HAP-1 (cell line): Measurements from ENCODE around the gene KCP.

Experiments used
- DNase-seq, 2 experiments: peaks; one replicate each; pipeline ENCODE4 v3.0.0-alpha.2; 2016 to 2020; ENCODE audit warnings: low spot score in 2 of 2
- H3K27me3 ChIP-seq: fragments of 250-450 bp; sonication (Bioruptor Pico); 2 replicates; pipeline ENCODE4 v1.5.1; 2020; ENCODE audit warnings: low read depth, mild to moderate bottlenecking, moderate library complexity
- H3K36me3 ChIP-seq: fragments of 250-450 bp; sonication (Bioruptor Pico); replicated peaks from 2 replicates; pipeline ENCODE4 v1.5.1; 2020; ENCODE audit warnings: mild to moderate bottlenecking
- H3K4me1 ChIP-seq: fragments of 250-450 bp; sonication (Bioruptor Pico); 2 replicates; pipeline ENCODE4 v1.5.1; 2020; ENCODE audit warnings: mild to moderate bottlenecking
- H3K4me3 ChIP-seq: fragments of 250-450 bp; sonication (Bioruptor Pico); 2 replicates; pipeline ENCODE4 v1.5.1; 2020; ENCODE audit warnings: mild to moderate bottlenecking, moderate library complexity
- H3K9me3 ChIP-seq: fragments of 250-450 bp; sonication (Bioruptor Pico); 2 replicates; pipeline ENCODE4 v1.5.1; 2020; ENCODE audit warnings: mild to moderate bottlenecking, moderate library complexity
- in situ Hi-C: fragments of 300-500 bp; cut with MboI; formaldehyde crosslinking; loops from 3 replicates; pipeline ENCODE4 v1.14.3; 2020; ENCODE audit warnings: low sequenced_read_pairs, inconsistent platforms, mixed read lengths

KCP gene

GRCh38 chr7:128876978-128877755 is 33.3 kb downstream of the KCP start:
- no peaks in the 10 kb centered on the region for H3K9me3 ChIP-seq
- H3K4me3 ChIP-seq, result no peak overlapping the region
- H3K4me1 ChIP-seq, result no peaks in the 10 kb centered on the region; the same call in 1 of the 2 replicates
- DNase-seq, result no peak
- no peaks in the 10 kb centered on the region for H3K36me3 ChIP-seq
- H3K27me3 ChIP-seq, result no peaks in the 10 kb centered on the region
- in situ Hi-C loops, result loop anchor here (5.0 kb wide), 1 partner anchor 270 kb away; no protein-coding TSS in a partner anchor

- no peak overlapping the region for H3K4me3 ChIP-seq
- H3K9me3 ChIP-seq, result no peaks in the 10 kb centered on the region
- in situ Hi-C loops, result loop anchor here (5.0 kb wide), 1 partner anchor 269 kb away; no protein-coding TSS in a partner anchor
- peaks cover 3% of the 10 kb centered on the region; the same call in 1 of the 2 replicates for H3K4me1 ChIP-seq
- no peaks in the 10 kb centered on the region for H3K36me3 ChIP-seq
- no peaks in the 10 kb centered on the region for H3K27me3 ChIP-seq
- no peak for DNase-seq
Measured at GRCh38 chr7:128876586-128876977, 33.9 kb downstream of the KCP start.

- in situ Hi-C loops, result loop anchor here (5.0 kb wide), 1 partner anchor 269 kb away; no protein-coding TSS in a partner anchor
Measured at GRCh38 chr7:128876127-128876526, 34.4 kb downstream of the KCP start.

GRCh38 chr7:128875523-128875948 is 35.0 kb downstream of the KCP start:
- Histone ChIP-seq H3K4me1 (peaks cover 3% of the 10 kb centered on the region; the same call in 1 of the 2 replicates), H3K9me3 (no peaks in the 10 kb centered on the region), H3K27me3 (no peaks in the 10 kb centered on the region), H3K36me3 (no peaks in the 10 kb centered on the region), H3K4me3 (no peak overlapping the region)
- DNase-seq, result no peak
- in situ Hi-C loops, result loop anchor here (5.0 kb wide), 1 partner anchor 268 kb away; no protein-coding TSS in a partner anchor

More at GRCh38 chr7:128876127-128876526, 34.4 kb downstream of the KCP start:
- Histone ChIP-seq H3K9me3 (no peaks in the 10 kb centered on the region), H3K4me1 (peaks cover 3% of the 10 kb centered on the region; the same call in 1 of the 2 replicates), H3K36me3 (no peaks in the 10 kb centered on the region), H3K4me3 (no peak overlapping the region), H3K27me3 (no peaks in the 10 kb centered on the region)
- DNase-seq, result no peak

GRCh38 chr7:128874140-128875031 is 36.1 kb downstream of the KCP start:
- H3K4me3 ChIP-seq, result no peak overlapping the region
- no peaks in the 10 kb centered on the region for H3K9me3 ChIP-seq
- in situ Hi-C loops, result loop anchor here (5.0 kb wide), 1 partner anchor 267 kb away; no protein-coding TSS in a partner anchor
- H3K27me3 ChIP-seq, result no peaks in the 10 kb centered on the region
- H3K36me3 ChIP-seq, result no peaks in the 10 kb centered on the region
- H3K4me1 ChIP-seq, result peaks cover 5% of the 10 kb centered on the region; the same call in 1 of the 2 replicates
- no peak for DNase-seq

GRCh38 chr7:128873234-128873633 is 37.3 kb downstream of the KCP start:
- Histone ChIP-seq H3K27me3 (no peaks in the 10 kb centered on the region), H3K36me3 (no peaks in the 10 kb centered on the region), H3K4me3 (no peak overlapping the region), H3K4me1 (peaks cover 14% of the 10 kb centered on the region), H3K9me3 (no peaks in the 10 kb centered on the region)
- DNase-seq, result no peak
- in situ Hi-C loops, result no loop called here

- no peaks in the 10 kb centered on the region; the same call in 1 of the 2 replicates for H3K36me3 ChIP-seq
- H3K4me3 ChIP-seq, result no peak overlapping the region
- peak in 1 of 2 experiments; percentile 41 for DNase-seq
- H3K4me1 ChIP-seq, result peaks cover 14% of the 10 kb centered on the region
- in situ Hi-C loops, result no loop called here
- H3K27me3 ChIP-seq, result no peaks in the 10 kb centered on the region
- H3K9me3 ChIP-seq, result no peaks in the 10 kb centered on the region
Measured at GRCh38 chr7:128872394-128872824, 38.1 kb downstream of the KCP start.

GRCh38 chr7:128871050-128871449 is 39.5 kb downstream of the KCP start:
- in situ Hi-C loops, result no loop called here
- H3K27me3 ChIP-seq, result no peaks in the 10 kb centered on the region
- H3K4me1 ChIP-seq, result peaks cover 14% of the 10 kb centered on the region
- no peak overlapping the region for H3K4me3 ChIP-seq
- no peaks in the 10 kb centered on the region; the same call in 1 of the 2 replicates for H3K36me3 ChIP-seq
- H3K9me3 ChIP-seq, result no peaks in the 10 kb centered on the region
- DNase-seq, result no peak

GRCh38 chr7:128869944-128870285 is 40.6 kb downstream of the KCP start:
- peaks cover 14% of the 10 kb centered on the region for H3K4me1 ChIP-seq
- no peaks in the 10 kb centered on the region for H3K9me3 ChIP-seq
- peaks cover 9% of the 10 kb centered on the region for H3K36me3 ChIP-seq
- H3K27me3 ChIP-seq, result no peaks in the 10 kb centered on the region
- no peak overlapping the region; the same call in 1 of the 2 replicates for H3K4me3 ChIP-seq
- in situ Hi-C loops, result no loop called here
- DNase-seq, result no peak

- Histone ChIP-seq H3K4me3 (peak overlapping the region; percentile 39), H3K4me1 (peaks cover 14% of the 10 kb centered on the region), H3K27me3 (no peaks in the 10 kb centered on the region), H3K9me3 (no peaks in the 10 kb centered on the region), H3K36me3 (peaks cover 10% of the 10 kb centered on the region)
- DNase-seq, result peak; percentile 14 to 66
- in situ Hi-C loops, result no loop called here
Measured at GRCh38 chr7:128869138-128869943, 41.2 kb downstream of the KCP start.

GRCh38 chr7:128868624-128869137 is 41.8 kb downstream of the KCP start:
- in situ Hi-C loops, result no loop called here
- Histone ChIP-seq H3K27me3 (no peaks in the 10 kb centered on the region), H3K9me3 (no peaks in the 10 kb centered on the region), H3K4me1 (peaks cover 19% of the 10 kb centered on the region), H3K4me3 (peak overlapping the region; percentile 39), H3K36me3 (peaks cover 10% of the 10 kb centered on the region)
- no peak for DNase-seq

- in situ Hi-C loops, result no loop called here
- H3K4me3 ChIP-seq, result no peak overlapping the region
- H3K9me3 ChIP-seq, result no peaks in the 10 kb centered on the region
- DNase-seq, result peak in 1 of 2 experiments; percentile 31
- no peaks in the 10 kb centered on the region for H3K27me3 ChIP-seq
- peaks cover 10% of the 10 kb centered on the region for H3K36me3 ChIP-seq
- peaks cover 20% of the 10 kb centered on the region for H3K4me1 ChIP-seq
Measured at GRCh38 chr7:128867842-128868623, 42.5 kb downstream of the KCP start.
